ENCODE results near the gene SLIT3.

Gene SLIT3

DNA sequence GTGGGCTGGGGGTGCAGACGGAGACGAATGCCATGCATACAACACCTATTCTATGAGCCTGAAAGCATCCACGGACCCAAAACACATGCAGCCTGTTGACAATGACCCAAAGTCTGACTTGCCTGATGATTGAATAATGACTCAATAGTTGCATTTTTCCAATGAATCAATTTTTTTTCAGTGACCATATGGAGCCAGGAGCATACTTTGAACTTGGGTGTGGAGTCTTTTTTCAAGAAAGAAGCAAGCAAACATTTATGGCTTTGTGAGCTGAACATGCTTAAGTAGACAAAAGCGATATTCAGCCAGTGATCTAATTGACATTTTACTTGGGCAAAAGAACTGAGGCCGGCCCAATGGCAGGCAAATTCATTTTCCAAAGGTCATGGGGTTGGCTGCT, 437.9 kb downstream of the SLIT3 start:
- no peak for DNase-seq (ENCODE audit: low read depth)
- TF ChIP-seq, protein P1, sequence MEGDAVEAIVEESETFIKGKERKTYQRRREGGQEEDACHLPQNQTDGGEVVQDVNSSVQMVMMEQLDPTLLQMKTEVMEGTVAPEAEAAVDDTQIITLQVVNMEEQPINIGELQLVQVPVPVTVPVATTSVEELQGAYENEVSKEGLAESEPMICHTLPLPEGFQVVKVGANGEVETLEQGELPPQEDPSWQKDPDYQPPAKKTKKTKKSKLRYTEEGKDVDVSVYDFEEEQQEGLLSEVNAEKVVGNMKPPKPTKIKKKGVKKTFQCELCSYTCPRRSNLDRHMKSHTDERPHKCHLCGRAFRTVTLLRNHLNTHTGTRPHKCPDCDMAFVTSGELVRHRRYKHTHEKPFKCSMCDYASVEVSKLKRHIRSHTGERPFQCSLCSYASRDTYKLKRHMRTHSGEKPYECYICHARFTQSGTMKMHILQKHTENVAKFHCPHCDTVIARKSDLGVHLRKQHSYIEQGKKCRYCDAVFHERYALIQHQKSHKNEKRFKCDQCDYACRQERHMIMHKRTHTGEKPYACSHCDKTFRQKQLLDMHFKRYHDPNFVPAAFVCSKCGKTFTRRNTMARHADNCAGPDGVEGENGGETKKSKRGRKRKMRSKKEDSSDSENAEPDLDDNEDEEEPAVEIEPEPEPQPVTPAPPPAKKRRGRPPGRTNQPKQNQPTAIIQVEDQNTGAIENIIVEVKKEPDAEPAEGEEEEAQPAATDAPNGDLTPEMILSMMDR (conservative IDR thresholded peaks at IDR 0.05; ENCODE audit: low read depth, low read length), result no peak
- no peak overlapping the region for H3K4me3 ChIP-seq (ENCODE audit: low read depth, low read length)

DNA sequence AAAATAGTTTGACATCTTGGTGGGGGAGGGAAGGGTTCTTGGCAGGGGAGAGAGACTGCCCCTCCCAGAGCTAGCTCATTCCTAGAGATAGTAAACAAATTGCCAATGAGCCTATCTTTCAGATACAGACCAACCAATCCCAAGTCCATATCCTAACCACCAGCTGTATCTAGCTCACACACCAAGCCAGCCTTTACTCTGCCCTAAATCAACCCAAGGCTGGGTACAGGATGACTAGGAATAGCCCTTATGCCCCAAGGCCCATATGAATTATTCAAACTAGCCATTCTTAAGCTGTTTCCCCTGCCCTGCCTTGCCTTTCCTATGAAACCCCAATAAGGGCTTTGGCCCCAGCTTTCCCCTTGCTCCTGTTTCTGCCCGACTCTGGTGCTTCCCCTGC, 440.4 kb downstream of the SLIT3 start:
- TF ChIP-seq, protein P1 (conservative IDR thresholded peaks at IDR 0.05; ENCODE audit: low read depth, low read length), result no peak
- DNase-seq (ENCODE audit: low read depth), result no peak
- no peak overlapping the region for H3K4me3 ChIP-seq (ENCODE audit: low read depth, low read length)

DNA sequence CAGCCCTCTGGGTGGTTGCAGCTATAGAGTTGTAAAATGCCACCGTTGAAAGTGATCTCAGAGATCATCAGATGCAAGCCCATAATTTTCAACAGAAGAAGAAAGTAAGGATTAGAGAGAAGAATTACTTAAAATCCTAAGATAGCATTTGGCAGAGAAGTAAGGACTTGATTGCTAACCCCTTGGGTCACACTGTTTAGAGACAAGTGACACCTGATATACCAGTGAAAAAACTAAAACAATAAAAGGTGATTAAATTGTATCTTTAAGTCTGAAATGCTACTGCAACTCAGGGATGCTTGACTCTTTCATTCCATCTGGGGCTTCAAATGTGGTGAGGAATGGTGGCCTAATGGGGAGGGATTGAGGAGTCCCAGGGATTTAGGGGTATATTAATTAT, 440.9 kb downstream of the SLIT3 start:
- no peak for DNase-seq (ENCODE audit: low read depth)
- TF ChIP-seq, protein P1 (conservative IDR thresholded peaks at IDR 0.05; ENCODE audit: low read depth, low read length), result no peak
- no peak overlapping the region for H3K4me3 ChIP-seq (ENCODE audit: low read depth, low read length)

DNA sequence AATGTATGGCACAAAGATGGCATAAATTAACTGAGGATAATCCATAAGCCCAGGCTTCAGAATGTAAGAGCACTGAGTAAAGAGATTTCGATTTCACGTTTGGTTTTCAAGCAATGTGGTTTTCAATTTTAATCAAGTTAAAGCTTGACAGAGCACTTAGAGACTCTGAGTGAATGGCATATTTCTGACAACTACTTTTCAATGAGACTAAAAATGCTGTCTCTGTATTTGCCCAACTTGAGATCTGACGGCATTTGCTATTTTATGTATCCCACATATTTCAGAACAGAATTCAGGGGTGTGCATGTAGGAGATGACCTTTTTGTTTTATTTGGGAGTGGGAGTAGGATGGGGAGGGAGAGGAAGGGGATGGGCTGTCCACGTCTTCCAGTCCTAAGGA, 441.5 kb downstream of the SLIT3 start:
- TF ChIP-seq, protein P1 (conservative IDR thresholded peaks at IDR 0.05; ENCODE audit: low read depth, low read length), result no peak
- no peak for DNase-seq (ENCODE audit: low read depth)
- H3K4me3 ChIP-seq (ENCODE audit: low read depth, low read length), result no peak overlapping the region

DNA sequence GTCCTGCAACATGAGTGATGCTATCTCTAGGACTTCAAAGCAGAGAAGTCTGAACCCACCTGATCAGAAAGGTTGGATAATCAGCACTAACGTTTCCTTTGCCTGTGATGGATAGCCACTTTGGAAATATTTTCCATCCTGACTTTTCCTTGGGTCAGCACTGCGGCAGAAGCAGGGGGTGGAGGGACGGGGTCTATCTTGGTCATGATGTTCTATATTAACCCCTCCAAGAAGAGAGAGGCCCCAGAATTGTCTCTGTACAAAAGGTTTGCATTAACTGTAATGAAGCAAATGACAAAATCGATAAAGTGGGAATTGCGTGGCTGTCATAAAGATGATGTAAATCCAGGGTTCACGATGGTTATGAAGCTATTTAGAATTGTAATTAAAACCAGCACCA, 441.9 kb downstream of the SLIT3 start:
- TF ChIP-seq, protein P1 (conservative IDR thresholded peaks at IDR 0.05; ENCODE audit: low read depth, low read length), result no peak
- DNase-seq (ENCODE audit: low read depth), result no peak
- no peak overlapping the region for H3K4me3 ChIP-seq (ENCODE audit: low read depth, low read length)

DNA sequence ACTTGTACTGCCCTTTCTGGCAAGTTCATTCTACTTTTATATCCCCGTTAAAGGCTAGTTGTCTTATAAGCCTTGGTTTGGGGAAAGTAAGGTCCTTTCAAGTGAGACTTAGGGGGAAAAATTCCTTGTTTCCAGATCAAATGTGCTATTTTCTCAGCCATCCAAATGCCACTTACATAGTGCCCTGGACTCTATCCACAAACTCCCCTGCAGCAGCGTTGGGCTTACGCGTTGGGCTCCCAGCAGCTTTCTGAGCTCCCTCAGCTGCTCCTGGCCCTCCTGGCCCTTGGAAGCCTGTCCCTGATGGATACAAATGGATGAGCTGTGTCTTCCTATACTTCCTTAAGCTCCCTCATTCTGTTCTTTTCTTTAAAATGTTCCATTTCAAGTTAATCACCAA, 442.6 kb downstream of the SLIT3 start:
- H3K4me3 ChIP-seq (ENCODE audit: low read depth, low read length), result no peak overlapping the region
- DNase-seq (ENCODE audit: low read depth), result no peak
- TF ChIP-seq, protein P1 (conservative IDR thresholded peaks at IDR 0.05; ENCODE audit: low read depth, low read length), result no peak

DNA sequence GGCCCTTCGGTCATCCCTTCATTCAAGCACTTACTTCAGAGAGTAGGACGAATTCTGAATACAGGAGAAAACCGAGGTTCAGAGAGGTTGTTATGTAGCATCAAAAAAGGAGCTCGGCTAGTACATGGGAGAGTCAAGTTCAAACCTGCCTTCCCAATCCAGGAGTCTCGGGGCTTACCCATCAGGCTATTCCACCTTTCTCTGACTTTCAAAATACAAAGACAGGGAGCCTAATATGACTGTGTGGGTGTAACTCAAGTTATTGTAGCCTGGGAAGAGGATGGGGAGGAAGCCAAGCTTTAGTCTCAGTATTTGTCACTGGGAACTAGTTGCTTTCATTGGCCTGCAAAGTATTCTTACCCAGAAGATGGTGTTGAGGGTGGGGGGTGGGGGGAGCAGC, 447.0 kb downstream of the SLIT3 start:
- TF ChIP-seq, protein P1 (conservative IDR thresholded peaks at IDR 0.05; ENCODE audit: low read depth, low read length), result no peak
- H3K4me3 ChIP-seq (ENCODE audit: low read depth, low read length), result no peak overlapping the region
- DNase-seq (ENCODE audit: low read depth), result no peak
